GM12878 (cell line): ENCODE results near the gene CLEC4D.

Experiments used
- CBFB ChIP-seq: IDR thresholded peaks from 2 replicates; pipeline ENCODE4 v1.6.1; 2016; ENCODE audit warnings: antibody characterized with exemption, low read depth
- EZH2 ChIP-seq: IDR thresholded peaks from 2 replicates; pipeline ENCODE4 v1.6.1; 2012; ENCODE audit warnings: low read depth, mild to moderate bottlenecking, control low read depth, inconsistent platforms, low read length, borderline replicate concordance; ENCODE audit not compliant: control insufficient read depth
- GABPA ChIP-seq: IDR thresholded peaks from 2 replicates; pipeline ENCODE4 v1.6.1; 2014; ENCODE audit warnings: antibody characterized with exemption, low read depth, mild to moderate bottlenecking, inconsistent platforms
- HDAC6 ChIP-seq: fragments of 200-600 bp; sonication (generic); IDR thresholded peaks from one replicate; pipeline ENCODE4 v1.8.0; 2017; ENCODE audit warnings: antibody characterized with exemption; ENCODE audit not compliant: unreplicated experiment
- MAX ChIP-seq: IDR thresholded peaks from 2 replicates; pipeline ENCODE4 v1.6.1; 2012; ENCODE audit warnings: low read depth, low read length, improper control_type of control experiment
- PML ChIP-seq: IDR thresholded peaks from 2 replicates; pipeline ENCODE4 v1.6.1; 2012; ENCODE audit warnings: low read length, inconsistent platforms
- POLR2AphosphoS5 ChIP-seq: IDR thresholded peaks from 2 replicates; pipeline ENCODE4 v1.6.1; 2011; ENCODE audit warnings: mild to moderate bottlenecking, low read length, inconsistent platforms
- RAD21 ChIP-seq: IDR thresholded peaks from 2 replicates; pipeline ENCODE4 v1.6.1; 2011; ENCODE audit warnings: mild to moderate bottlenecking, low read depth, low read length, moderate library complexity; ENCODE audit not compliant: insufficient read depth
- RFX5 ChIP-seq: IDR thresholded peaks from 2 replicates; pipeline ENCODE4 v1.6.1; 2011; ENCODE audit warnings: low read depth, low read length, improper control_type of control experiment
- SMAD1 ChIP-seq: fragments of 450-650 bp; IDR thresholded peaks from 2 replicates; pipeline ENCODE4 v1.6.1; 2018; ENCODE audit warnings: mild to moderate bottlenecking, low read depth; ENCODE audit not compliant: partially characterized antibody
- TAF1 ChIP-seq: IDR thresholded peaks from 2 replicates; pipeline ENCODE4 v1.6.1; 2011; ENCODE audit warnings: mild to moderate bottlenecking, low read depth, low read length, borderline replicate concordance
- ZNF274 ChIP-seq: IDR thresholded peaks from one replicate; pipeline ENCODE4 v1.8.0; 2011; ENCODE audit not compliant: insufficient read length, insufficient read depth
- TF ChIP-seq, protein P1 (sequence below), 3 experiments: IDR thresholded peaks in 2 of 3; conservative IDR thresholded peaks in 1 of 3; 2 replicates each; pipeline ENCODE4 v1.5.1; 2011; ENCODE audit warnings: low read depth in 3 of 3, low read length in 3 of 3, mild to moderate bottlenecking in 3 of 3, control low read depth in 2 of 3, moderate library complexity in 2 of 3, inconsistent platforms in 1 of 3, mixed read lengths in 1 of 3; ENCODE audit not compliant: control insufficient read depth in 2 of 3, insufficient read depth in 1 of 3; ENCODE audit errors: extremely low read depth in 1 of 3
- TF ChIP-seq, protein P2 (sequence below): fragments of 450-650 bp; IDR thresholded peaks from 2 replicates; pipeline ENCODE4 v1.6.1; 2017; ENCODE audit warnings: mild to moderate bottlenecking

DNA sequence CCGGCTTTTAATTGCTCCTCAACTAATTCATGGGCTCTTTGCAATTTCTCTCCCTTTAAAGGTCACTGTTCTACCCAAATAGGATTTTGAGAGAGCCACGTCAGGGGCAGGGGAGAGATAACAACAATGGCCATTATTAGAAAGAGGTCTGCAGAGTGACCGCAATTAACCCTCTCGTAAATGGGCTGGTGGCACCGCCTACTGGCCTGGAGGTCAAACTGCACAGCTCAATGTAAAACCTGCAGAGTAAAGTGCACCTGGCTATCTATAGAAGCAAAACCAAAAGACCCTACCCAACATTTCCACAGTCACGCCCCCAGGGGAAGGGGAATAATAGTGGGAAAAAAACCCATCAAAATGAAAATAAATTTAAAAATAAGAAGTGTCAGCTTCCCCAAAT lies 49.0 kb downstream of the CLEC4D start:
- TF ChIP-seq, protein P1, sequence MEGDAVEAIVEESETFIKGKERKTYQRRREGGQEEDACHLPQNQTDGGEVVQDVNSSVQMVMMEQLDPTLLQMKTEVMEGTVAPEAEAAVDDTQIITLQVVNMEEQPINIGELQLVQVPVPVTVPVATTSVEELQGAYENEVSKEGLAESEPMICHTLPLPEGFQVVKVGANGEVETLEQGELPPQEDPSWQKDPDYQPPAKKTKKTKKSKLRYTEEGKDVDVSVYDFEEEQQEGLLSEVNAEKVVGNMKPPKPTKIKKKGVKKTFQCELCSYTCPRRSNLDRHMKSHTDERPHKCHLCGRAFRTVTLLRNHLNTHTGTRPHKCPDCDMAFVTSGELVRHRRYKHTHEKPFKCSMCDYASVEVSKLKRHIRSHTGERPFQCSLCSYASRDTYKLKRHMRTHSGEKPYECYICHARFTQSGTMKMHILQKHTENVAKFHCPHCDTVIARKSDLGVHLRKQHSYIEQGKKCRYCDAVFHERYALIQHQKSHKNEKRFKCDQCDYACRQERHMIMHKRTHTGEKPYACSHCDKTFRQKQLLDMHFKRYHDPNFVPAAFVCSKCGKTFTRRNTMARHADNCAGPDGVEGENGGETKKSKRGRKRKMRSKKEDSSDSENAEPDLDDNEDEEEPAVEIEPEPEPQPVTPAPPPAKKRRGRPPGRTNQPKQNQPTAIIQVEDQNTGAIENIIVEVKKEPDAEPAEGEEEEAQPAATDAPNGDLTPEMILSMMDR (IDR thresholded peaks at IDR 0.05 in 2 of 3, conservative IDR thresholded peaks at IDR 0.05 in 1 of 3; ENCODE audit: control insufficient read depth in 2 of 3, extremely low read depth in 1 of 3, insufficient read depth in 1 of 3, low read depth in 3 of 3, low read length in 3 of 3): peak in 2 of 3 experiments; percentile 10 to 29; a peak in 3 of 6 replicates
- TF ChIP-seq, protein P2, sequence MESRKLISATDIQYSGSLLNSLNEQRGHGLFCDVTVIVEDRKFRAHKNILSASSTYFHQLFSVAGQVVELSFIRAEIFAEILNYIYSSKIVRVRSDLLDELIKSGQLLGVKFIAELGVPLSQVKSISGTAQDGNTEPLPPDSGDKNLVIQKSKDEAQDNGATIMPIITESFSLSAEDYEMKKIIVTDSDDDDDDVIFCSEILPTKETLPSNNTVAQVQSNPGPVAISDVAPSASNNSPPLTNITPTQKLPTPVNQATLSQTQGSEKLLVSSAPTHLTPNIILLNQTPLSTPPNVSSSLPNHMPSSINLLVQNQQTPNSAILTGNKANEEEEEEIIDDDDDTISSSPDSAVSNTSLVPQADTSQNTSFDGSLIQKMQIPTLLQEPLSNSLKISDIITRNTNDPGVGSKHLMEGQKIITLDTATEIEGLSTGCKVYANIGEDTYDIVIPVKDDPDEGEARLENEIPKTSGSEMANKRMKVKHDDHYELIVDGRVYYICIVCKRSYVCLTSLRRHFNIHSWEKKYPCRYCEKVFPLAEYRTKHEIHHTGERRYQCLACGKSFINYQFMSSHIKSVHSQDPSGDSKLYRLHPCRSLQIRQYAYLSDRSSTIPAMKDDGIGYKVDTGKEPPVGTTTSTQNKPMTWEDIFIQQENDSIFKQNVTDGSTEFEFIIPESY: no peak
- TF ChIP-seq ZNF274: no peak
- no peak for TF ChIP-seq PML
- no peak for TF ChIP-seq TAF1
- TF ChIP-seq MAX: no peak
- no peak for TF ChIP-seq GABPA
- no peak for TF ChIP-seq SMAD1
- no peak for TF ChIP-seq EZH2
- TF ChIP-seq CBFB: no peak
- no peak for TF ChIP-seq HDAC6
- no peak for TF ChIP-seq POLR2AphosphoS5
- TF ChIP-seq RAD21: no peak
- TF ChIP-seq RFX5: no peak
